ENCODE results near the gene SLC39A9. TPM values are rescaled to one million over a fixed set of nuclear protein-coding genes. Genes with fewer than 3 reads are reported as not detected.

Gene SLC39A9
- total and polyA plus RNA-seq, 2 experiments from 2014 or later: 32.9 to 90.9 TPM

DNA sequence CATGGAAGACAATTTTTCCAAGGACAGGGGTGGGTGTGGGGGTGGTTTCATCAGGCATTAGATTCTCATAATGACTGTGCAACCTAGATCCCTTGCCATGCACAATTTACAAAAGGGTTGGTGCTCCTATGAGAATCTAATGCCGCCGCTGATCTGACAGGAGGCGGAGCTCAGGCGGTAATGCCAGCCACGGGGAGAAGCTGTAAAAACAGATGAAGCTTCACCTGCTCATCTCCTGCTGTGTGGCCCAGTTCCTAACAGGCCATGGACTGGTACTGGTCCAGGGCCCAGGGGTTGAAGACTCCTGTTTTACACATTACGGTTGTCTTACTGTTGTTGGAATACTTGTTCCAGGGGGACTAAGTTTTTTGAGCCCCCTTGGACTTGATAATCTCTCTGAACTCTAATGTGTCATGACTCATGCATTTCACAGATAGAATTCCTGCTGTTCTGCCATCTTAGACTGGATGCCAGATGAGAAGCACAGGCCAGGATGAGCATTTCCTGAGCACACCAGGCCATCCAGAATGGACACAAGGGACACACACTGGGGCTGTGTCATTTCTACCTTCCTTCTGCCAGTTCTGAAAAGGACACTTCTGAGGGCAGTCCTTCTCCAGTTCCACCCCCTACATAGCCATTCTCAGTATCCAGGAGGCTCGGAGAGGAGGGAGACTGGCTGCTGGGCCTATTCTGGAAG, 91.9 kb downstream of the SLC39A9 start:
- Histone ChIP-seq H3K27me3 (replicated peaks; ENCODE audit: insufficient read depth) (peaks cover 30% of the 10 kb centered on the region), H3K4me1 (ENCODE audit: insufficient read depth) (no peaks in the 10 kb centered on the region), H3K9me2 (ENCODE audit: insufficient read depth) (no peaks in the 10 kb centered on the region), H3K9me3 (ENCODE audit: low read depth) (no peaks in the 10 kb centered on the region), H2AFZ (no peak overlapping the region), H3K79me2 (ENCODE audit: insufficient read depth) (no peaks in the 10 kb centered on the region), H3F3A (ENCODE audit: insufficient read depth) (no peaks in the 10 kb centered on the region), H3K9ac (no peak overlapping the region), H3K27ac (no peak overlapping the region), H4K20me1 (ENCODE audit: insufficient read depth) (no peaks in the 10 kb centered on the region), H3K4me2 (ENCODE audit: unreplicated experiment) (no peak overlapping the region), H3K4me3 (no peak overlapping the region), H3K36me3 (ENCODE audit: low read depth) (no peaks in the 10 kb centered on the region)
- in situ Hi-C loops (cut with MboI): no loop called here
- no peak for DNase-seq
- TF ChIP-seq EZH2 (IDR thresholded peaks at IDR 0.05; ENCODE audit: insufficient read depth, poor library complexity, severe bottlenecking) (no peak), EZH2phosphoT487 (IDR thresholded peaks at IDR 0.05; ENCODE audit: insufficient read depth, low read depth) (no peak)
- 75 to 77% methylated on average over 7 of the region's 7 CpGs for WGBS, 2 experiments (ENCODE audit: low coverage in 1 of 2, low lambda C conversion rate in 2 of 2, missing lambda C conversion rate in 2 of 2)

- Histone ChIP-seq H3F3A (ENCODE audit: insufficient read depth) (no peaks in the 10 kb centered on the region), H3K4me3 (no peak overlapping the region), H3K4me2 (ENCODE audit: unreplicated experiment) (no peak overlapping the region), H3K9me3 (ENCODE audit: low read depth) (no peaks in the 10 kb centered on the region), H2AFZ (no peak overlapping the region), H3K9me2 (ENCODE audit: insufficient read depth) (no peaks in the 10 kb centered on the region), H3K9ac (no peak overlapping the region), H3K27me3 (replicated peaks; ENCODE audit: insufficient read depth) (peaks cover 22% of the 10 kb centered on the region), H4K20me1 (ENCODE audit: insufficient read depth) (no peaks in the 10 kb centered on the region), H3K36me3 (ENCODE audit: low read depth) (no peaks in the 10 kb centered on the region), H3K79me2 (ENCODE audit: insufficient read depth) (no peaks in the 10 kb centered on the region), H3K27ac (no peak overlapping the region), H3K4me1 (ENCODE audit: insufficient read depth) (no peaks in the 10 kb centered on the region)
- DNase-seq: no peak
- 47 to 48% methylated on average over 3 of the region's 3 CpGs for WGBS, 2 experiments (ENCODE audit: low coverage in 1 of 2, low lambda C conversion rate in 2 of 2, missing lambda C conversion rate in 2 of 2)
- in situ Hi-C loops (cut with MboI): no loop called here
- TF ChIP-seq EZH2phosphoT487 (IDR thresholded peaks at IDR 0.05; ENCODE audit: insufficient read depth, low read depth) (no peak), EZH2 (IDR thresholded peaks at IDR 0.05; ENCODE audit: insufficient read depth, poor library complexity, severe bottlenecking) (no peak)
Observed at GRCh38 chr14:69491193-69491592, 92.7 kb downstream of the SLC39A9 start.

GRCh38 chr14:69493038-69493437, 94.5 kb downstream of the SLC39A9 start:
- H3K4me2 ChIP-seq (ENCODE audit: unreplicated experiment): no peak overlapping the region
- H3K27me3 ChIP-seq (replicated peaks; ENCODE audit: insufficient read depth): peaks cover 16% of the 10 kb centered on the region
- no peaks in the 10 kb centered on the region for H3K9me2 ChIP-seq (ENCODE audit: insufficient read depth)
- H3K79me2 ChIP-seq (ENCODE audit: insufficient read depth): no peaks in the 10 kb centered on the region
- no peak for DNase-seq
- no peaks in the 10 kb centered on the region for H3K9me3 ChIP-seq (ENCODE audit: low read depth)
- in situ Hi-C loops (cut with MboI): no loop called here
- H3K4me3 ChIP-seq: no peak overlapping the region
- H4K20me1 ChIP-seq (ENCODE audit: insufficient read depth): no peaks in the 10 kb centered on the region
- H3K36me3 ChIP-seq (ENCODE audit: low read depth): no peaks in the 10 kb centered on the region
- H3F3A ChIP-seq (ENCODE audit: insufficient read depth): no peaks in the 10 kb centered on the region
- 41 to 49% methylated on average over 4 of the region's 4 CpGs for WGBS, 2 experiments (ENCODE audit: low coverage in 1 of 2, low lambda C conversion rate in 2 of 2, missing lambda C conversion rate in 2 of 2)
- TF ChIP-seq EZH2phosphoT487 (IDR thresholded peaks at IDR 0.05; ENCODE audit: insufficient read depth, low read depth): no peak
- TF ChIP-seq EZH2 (IDR thresholded peaks at IDR 0.05; ENCODE audit: insufficient read depth, poor library complexity, severe bottlenecking): no peak
- H3K27ac ChIP-seq: no peak overlapping the region
- no peak overlapping the region for H3K9ac ChIP-seq
- H2AFZ ChIP-seq: no peak overlapping the region
- no peaks in the 10 kb centered on the region for H3K4me1 ChIP-seq (ENCODE audit: insufficient read depth)

- 43 to 47% methylated on average over 3 of the region's 3 CpGs for WGBS, 2 experiments (ENCODE audit: low coverage in 1 of 2, low lambda C conversion rate in 2 of 2, missing lambda C conversion rate in 2 of 2)
- H3K27me3 ChIP-seq (replicated peaks; ENCODE audit: insufficient read depth): peaks cover 16% of the 10 kb centered on the region
- H3K27ac ChIP-seq: no peak overlapping the region
Observed at GRCh38 chr14:69493791-69494190, 95.3 kb downstream of the SLC39A9 start.

More at GRCh38 chr14:69493791-69494190, 95.3 kb downstream of the SLC39A9 start:
- H3K4me2 ChIP-seq (ENCODE audit: unreplicated experiment): no peak overlapping the region
- H3K4me3 ChIP-seq: no peak overlapping the region
- H3K9me3 ChIP-seq (ENCODE audit: low read depth): no peaks in the 10 kb centered on the region
- no peaks in the 10 kb centered on the region for H3K79me2 ChIP-seq (ENCODE audit: insufficient read depth)
- DNase-seq: no peak
- no peak for TF ChIP-seq EZH2 (IDR thresholded peaks at IDR 0.05; ENCODE audit: insufficient read depth, poor library complexity, severe bottlenecking)
- no peak for TF ChIP-seq EZH2phosphoT487 (IDR thresholded peaks at IDR 0.05; ENCODE audit: insufficient read depth, low read depth)
- H4K20me1 ChIP-seq (ENCODE audit: insufficient read depth): no peaks in the 10 kb centered on the region
- no peak overlapping the region for H3K9ac ChIP-seq
- no peak overlapping the region for H2AFZ ChIP-seq
- H3K9me2 ChIP-seq (ENCODE audit: insufficient read depth): no peaks in the 10 kb centered on the region
- H3K36me3 ChIP-seq (ENCODE audit: low read depth): no peaks in the 10 kb centered on the region
- H3F3A ChIP-seq (ENCODE audit: insufficient read depth): no peaks in the 10 kb centered on the region
- no peaks in the 10 kb centered on the region for H3K4me1 ChIP-seq (ENCODE audit: insufficient read depth)
- in situ Hi-C loops (cut with MboI): no loop called here
